ENCODE data around the gene MINDY2.

GRCh38 chr15:58734859-58735258 is 36.2 kb upstream of the MINDY2 start:
- TF ChIP-seq POLR2A (IDR thresholded peaks at IDR 0.05; ENCODE audit: low read depth, low read length) (no peak), TAF1 (IDR thresholded peaks at IDR 0.05; ENCODE audit: borderline replicate concordance, low read depth, low read length) (no peak)
